Activated CD4-positive, alpha-beta T cell treated with anti-CD3 and anti-CD28 coated beads, Interleukin-2, Interleukin-4, amounts not matched to agents 100 ng/mL and 50 ng/mL, durations not matched to agents 16 hours and 8 hours (primary cell): ENCODE measurements around the gene MYCL.

ENCODE experiments used
- DNase-seq: peaks from one replicate; pipeline ENCODE4 v3.0.0-alpha.2; 2020; ENCODE audit warnings: low spot score

Gene MYCL

DNA sequence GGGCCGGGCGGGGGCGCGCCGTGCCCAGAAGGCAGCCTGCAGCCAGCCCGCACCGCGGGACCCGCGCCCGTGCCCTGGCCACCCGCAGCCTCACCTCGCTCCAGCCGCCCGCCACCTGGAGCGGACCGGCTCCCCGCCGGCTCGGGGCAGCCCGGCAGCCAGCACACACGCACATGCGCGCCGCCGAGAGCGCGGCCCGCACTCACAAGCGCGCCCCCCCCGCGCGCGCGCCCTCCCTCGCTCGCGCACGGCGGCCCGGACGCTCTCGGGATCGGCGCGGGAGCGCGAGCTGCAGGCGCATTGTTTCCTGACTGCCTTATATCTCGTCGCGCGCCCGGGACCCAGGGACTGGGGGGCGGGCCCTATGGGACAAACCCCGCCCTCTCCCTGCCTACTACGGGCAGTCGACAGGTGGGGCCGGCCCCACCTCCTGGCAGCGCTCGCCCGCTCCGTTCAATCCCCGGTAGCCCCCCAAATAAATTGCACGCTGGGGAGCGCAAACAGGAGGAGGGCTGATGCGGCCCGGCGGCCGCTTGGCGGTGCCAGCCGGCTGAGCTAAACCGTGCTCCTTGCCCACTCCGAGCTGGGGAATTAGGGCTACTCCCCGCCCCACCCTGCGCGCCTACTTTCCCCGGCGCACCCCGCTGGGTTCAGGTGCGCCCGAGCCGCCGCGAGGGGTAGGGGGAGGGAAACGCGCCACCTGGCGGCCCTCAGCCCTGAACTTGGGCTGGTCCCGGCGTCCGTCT is at the start of gene MYCL:
Gene MYCL, minus strand, starts transcription at position 204 of the 746 bp plus-strand sequence. CDS start 483 bp downstream, outside the sequence.
- DNase-seq, result peak; percentile 66

DNA sequence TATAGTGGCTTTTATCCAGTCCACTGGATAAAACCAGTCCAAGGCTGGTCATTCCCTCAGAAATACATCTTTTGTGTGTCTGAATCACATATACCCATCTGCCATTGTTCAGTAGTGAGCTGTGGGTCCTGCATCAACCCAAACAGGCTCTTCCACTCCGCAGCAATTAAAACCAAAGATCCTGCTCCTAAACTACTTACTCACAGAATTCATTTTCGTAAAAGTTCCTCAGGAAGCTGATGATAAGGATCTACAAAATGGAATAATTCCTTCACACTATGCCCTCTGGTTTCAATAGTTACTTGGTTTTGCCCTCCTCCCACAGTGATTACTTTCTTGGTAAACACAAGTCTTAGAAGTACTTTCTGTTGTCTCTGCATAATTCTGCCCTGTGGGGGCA is 48.2 kb upstream of the MYCL start:
- DNase-seq, result no peak

DNA sequence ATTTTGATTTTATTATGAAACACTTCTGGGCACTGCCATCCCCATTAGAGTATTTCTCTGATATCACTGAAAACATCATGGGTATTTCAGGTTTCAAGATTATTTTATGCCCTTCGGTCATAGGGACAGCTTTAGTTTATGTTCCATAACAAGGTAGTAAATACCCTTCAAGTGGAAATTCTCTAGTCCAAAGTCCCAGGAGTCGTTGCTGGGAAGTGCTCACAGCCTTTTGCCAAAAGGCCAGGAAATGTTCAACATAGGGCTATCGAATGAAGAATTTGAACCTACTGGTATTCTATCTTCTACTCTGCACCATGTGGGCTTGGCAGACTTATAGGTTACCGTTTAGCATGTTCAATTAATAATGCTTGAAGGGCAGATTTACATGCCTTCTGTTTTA is 45.5 kb upstream of the MYCL start:
- DNase-seq, result no peak

DNA sequence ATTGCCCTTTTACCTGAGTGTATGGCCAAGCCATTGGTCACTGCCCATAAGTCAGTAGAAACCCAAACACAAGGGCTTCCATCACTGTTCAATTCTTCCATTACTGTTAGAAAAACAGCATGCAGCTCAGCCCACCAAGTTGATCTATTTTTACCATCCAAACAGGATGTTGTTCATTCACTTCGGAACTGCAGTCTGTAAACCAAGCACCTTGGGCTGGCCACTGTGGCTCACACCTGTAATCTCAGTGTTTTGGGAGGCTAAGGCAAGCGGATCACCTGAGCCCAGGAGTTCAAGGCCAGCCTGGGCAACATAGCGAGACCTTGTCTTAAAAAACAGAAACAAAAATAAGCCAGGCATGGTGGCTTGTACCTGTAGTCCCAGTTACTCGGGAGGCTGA is 44.5 kb upstream of the MYCL start:
- DNase-seq, result no peak

GRCh38 chr1:39944410-39945112 is 42.8 kb upstream of the MYCL start:
- DNase-seq, result no peak

- DNase-seq, result no peak
Observed at GRCh38 chr1:39943471-39944290, 42.0 kb upstream of the MYCL start.

DNA sequence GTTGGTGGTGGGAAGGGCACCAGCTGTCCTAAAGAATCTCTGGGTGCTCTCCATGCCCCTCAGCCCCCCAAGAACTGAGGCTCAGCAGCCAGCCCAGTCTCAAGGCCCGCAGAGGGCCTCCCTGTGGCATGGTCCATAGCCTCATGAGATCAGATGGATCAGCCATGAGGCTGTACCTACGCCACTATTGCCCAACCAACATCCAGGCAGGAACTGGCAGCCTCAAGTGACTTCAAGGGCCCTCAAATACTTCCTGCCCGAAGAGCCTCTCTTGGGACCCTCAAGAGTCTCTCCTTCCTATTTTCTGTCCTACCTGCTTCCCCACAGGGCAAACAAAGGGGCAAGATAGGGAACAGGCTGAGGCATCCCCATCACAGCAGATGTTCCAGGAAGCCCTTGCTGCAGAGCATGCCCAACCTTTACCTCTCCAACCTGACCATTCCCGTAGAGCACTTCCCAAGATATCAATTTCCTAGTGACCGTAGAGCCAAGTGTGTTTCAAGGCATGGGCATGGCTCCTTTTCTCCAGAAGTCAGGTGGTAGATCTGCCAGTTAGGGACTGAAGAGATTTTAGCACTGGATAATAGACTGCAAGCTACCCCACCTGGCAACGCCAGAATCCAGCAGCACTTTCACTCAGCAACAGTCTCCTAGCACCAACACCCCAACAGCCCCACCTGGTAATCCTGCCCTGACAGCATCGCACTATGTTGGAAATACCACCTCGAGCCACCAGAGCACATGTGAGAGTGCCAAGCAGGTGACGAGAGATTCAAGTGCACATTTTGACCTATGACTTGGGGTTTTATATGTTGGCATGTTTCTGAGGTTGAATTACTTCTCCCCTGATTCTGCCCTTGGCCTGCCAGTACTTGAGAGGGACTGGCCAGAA is 39.5 kb upstream of the MYCL start:
- DNase-seq, result no peak

DNA sequence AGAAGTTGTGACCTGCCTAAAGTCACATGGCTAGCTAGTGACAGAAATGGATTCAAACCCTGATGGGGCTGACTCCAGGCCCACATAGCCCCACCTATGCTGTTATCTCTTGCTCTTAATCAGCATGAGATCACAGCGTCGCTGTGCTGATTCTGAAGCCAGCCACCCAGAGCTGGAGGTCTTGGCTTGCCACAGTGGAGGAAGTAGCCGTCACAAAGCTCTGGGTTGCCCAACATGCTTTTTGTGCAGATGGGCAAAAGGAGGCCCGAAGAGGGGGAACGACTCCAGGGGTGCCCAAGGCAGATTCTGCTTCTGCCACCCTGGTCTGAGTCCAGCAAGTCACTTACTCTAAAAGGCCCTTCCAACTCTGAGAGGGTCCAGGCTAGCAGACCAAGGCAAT is 38.5 kb upstream of the MYCL start:
- DNase-seq, result no peak

DNA sequence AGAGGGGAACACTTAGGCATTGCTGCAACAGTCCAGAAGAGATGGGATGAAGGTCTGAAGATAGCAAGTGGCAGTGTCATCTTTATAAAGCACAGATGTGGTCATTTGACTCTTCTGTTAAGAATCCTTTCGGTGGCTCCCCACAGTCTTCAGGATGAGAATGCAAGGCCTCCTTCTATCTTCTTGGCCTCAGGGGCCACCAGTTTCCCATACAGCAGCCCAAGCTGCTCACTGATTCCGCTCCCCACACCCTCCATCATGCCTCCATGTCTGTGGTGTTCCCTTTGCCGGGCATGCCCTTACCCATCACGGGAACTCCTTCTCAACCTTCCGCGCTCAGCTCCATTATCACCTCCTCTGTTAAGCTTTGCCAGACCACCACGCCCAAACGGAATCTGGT is 37.1 kb upstream of the MYCL start:
- DNase-seq, result no peak

DNA sequence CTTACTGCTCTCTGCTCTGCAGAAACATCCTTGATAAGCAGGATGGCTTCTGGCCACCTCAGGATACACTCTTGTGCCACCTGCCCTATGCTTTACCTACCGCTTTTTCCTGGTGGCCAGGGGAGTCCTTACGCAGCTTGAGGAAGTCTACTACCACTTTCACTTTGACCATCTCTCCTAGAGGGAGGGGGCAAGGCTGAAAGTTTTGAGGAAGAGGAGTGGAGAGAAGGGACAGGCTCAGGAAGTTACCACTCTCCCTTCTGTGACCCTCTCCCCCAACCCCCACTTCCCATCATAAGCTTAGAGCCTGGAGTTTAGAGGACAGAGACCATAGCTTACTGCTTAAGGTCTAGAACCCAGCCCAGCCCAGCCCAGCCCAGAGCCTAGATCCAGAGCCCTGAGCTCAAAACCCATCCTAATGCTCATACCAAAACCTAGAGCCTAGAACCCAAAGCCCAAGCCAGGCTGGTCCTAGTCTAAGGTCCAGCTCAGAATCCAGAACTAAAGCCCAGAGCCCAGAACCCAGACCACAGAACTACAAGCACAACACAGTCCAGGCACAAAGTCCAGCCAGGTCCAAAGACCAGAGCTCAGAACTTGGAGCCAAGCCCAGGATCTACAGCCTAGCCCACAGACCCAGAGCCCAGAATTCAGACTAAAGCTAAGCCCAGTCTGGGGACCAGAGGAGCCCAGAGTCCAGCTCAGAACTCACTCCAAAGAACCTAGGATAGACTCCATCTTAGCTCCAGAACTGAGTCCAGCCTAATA is 35.2 kb upstream of the MYCL start:
- no peak for DNase-seq

DNA sequence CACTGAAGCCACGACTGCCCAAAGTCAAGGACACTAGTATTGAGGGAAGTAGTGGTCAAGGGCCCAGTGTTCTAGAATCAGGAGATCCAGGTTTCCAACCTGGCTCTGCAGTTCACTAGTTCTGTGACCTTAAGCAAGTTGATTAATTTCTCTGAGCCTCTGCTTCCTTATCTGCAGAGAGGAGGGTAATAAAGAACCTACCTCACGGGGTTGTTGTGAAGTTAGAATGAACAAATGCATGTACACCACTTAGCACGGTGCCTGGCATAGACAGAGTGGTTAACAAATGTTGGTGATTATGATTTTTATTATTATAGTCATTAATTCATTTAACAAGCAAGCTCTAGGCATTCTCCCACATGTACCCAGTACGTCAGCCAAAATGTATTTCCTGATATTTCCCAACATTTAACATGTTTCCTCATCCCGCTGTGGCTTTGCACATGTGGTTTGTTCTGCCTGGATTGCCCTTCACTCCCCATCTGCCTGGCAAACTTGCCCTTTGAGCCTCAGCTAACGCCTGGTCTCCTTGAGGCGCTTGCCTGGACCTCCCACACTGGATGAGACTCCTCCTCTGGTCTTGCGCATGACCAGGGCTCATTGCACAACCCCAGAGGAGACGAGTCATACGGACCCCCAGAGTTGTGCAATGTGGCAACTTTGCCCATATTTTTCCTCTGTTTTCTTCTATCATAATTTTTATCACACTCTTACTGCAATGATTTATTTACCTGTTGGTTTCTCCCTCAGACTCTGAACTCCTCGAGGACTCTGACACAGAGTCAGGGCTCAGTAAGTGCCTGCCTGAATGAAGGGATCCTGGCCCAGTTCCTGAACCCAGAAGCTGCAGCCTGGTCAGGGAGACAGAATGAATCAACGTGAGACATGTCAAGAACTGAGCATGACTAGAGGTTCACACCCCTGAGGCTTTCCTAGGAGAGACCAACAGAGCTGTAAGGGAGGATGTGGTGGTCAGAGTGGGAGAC is 32.5 kb upstream of the MYCL start:
- no peak for DNase-seq

DNA sequence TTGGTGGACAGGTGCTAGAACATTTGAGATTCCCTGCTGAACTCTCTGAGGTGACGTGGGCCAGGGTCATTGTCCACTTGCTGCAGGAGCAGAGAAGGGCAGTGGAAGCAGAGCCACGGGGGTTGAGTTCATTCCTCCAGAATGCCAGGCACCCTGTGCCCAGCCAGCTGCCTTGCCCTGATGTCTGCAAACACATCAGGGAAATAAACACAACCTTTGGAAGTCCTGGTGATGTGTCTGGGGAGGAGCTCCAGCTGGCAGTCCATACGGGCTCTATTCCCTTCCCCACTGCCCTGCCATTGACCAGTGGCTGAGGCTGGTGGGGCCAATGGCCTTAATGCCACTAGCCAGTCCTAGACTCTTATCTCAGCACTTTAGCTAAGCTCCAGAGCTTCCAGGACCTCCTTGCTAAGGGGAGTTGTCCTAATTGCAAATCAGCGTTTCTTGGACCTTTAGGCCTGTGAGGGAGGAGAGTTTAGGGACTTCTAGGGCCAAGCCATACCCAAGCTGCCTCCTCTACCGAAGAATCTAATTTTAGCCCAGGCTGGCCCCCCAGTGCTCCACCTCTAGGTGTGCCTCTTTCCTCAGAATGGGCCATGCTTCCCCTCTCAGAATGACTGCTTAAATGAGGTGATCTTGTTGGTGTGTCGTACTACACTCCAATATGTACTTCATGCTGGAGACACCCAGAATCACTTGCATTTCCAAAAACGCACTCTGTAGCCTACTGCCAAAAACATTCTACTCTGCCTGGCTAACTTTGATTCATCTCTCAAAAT is 27.3 kb upstream of the MYCL start:
- DNase-seq, result no peak

DNA sequence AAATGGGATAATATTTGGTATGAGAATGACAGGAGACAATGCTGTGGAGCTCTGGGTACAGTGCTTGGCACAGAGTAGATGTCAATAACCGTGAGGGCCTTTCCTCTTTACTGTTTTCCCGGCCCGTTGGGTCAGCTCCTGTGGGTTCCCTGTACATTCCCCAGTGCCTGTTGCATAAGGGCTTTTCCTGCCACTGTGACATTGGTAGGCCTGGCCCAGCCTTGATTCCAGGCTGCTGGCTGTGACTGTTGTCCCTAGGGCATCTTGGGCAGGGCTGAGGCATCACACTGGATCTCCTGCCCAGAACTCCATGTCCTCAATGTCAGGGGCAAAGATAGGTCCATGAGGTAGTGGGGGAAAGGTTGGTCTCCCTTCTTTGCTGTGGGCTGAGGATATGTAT is 25.8 kb upstream of the MYCL start:
- DNase-seq, result no peak

DNA sequence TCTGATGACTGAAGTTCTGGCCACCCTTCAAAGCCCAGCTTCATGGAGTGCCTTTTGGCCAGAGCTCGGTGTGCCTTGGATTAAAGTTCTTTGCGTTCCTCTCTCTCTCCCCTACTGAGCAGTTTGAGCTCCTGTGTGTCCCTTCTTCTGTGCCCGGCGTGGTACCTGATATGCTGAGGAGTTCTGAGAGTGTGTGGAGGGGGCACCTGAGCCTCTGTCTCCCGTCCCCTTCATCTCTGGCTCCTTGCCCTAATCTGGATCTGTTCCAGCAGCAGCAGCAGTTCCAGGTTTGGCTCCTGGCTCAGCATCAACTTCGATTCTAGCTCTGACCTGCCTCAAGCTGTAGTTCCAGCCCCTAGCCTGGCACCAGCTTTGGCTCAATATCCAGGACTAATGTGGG is 25.1 kb upstream of the MYCL start:
- no peak for DNase-seq

DNA sequence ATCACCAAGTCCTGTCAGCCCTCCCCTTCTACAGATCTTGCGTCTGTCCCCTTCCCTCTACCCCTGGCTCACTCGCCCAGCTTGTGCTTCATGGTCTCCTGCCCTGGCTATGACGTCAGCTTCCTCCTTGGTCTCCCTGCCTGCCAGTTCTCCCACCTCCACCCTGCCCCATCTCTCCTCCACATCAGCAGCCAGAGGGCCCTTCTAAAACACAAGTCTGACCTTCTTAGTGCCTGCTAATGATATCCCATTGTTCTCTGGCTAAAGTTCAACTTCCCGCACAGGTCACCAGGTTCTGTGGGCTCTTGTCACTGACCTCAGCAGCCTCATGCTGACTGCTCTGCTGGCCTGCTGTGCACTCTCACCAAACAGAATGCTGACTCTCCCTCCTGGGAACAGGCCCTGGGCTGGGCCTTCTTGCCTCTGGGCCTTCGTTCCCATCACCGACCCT is 24.7 kb upstream of the MYCL start:
- no peak for DNase-seq

DNA sequence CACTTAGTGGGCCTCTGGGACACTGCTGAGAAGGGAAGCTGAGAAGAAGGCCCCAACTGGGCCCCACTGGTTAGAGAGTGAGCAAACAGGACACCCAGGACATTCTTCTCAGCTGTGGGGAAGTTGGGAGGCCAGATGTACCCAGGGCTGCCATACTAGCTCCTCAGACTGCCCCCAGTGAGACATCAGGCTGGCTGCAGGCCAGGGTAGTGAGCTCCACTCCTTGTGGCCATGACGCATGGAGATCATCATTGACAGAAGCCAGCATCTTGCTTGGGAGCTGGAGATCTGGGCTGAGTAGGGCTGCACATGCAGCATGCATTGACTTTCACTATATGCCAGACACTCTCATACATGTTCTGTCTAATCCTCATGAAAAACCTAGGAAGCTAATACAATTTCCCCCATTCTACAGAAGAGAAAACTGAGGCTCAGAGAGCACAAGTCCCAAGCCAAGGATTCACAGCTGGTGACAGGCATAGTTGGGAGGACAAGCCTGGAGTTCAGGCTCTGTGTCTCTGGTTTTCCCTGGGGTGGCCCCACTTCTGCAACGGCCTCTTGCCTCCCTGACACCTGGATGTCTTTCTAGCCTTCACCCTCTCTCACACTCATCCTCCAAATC is 24.1 kb upstream of the MYCL start:
- no peak for DNase-seq

GRCh38 chr1:39922251-39922688 is 20.6 kb upstream of the MYCL start:
- no peak for DNase-seq

DNA sequence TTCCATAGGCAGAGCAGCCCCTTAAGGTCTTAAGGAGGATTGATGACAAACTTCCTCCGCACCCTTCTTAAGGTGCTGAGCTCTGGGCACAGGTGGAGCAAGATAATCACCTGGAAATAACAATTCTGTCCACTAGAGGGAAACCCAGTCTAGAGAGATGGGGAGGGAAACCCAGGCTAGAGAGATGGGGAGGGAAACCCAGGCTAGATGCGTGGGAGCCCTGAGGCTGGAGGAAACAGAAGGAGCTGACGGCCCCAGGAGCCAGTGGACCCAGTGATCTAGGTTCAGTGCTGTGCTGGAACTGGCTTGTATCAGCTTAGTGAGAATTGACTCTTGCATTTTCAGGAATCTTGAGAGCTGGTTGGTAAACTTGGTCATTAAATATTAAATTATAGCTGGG is 17.8 kb upstream of the MYCL start:
- peak; percentile 68 for DNase-seq
